GM12891 (cell line): Measurements from ENCODE around the gene CCL5.
"Not testable (repeated sequence)": the region's sequence is repeated elsewhere in the genome, so short reads cannot be mapped to it uniquely, and the experiment has no call there.

Experiments
- DNase-seq: peaks from one replicate; pipeline ENCODE4 v3.0.0; 2011; ENCODE audit warnings: low spot score; ENCODE audit not compliant: insufficient read length
- FAIRE-seq: peaks from 2 replicates; lab custom pipeline; 2011; peaks lifted over from hg19 to GRCh38; lab: Jason Lieb, UNC
- PAX5 ChIP-seq: IDR thresholded peaks from 2 replicates; pipeline ENCODE4 v1.6.1; 2011; ENCODE audit warnings: low read length, moderate library complexity, mild to moderate bottlenecking; ENCODE audit not compliant: insufficient read depth, severe bottlenecking
- POLR2A ChIP-seq: IDR thresholded peaks from 2 replicates; pipeline ENCODE4 v1.6.1; 2011; ENCODE audit warnings: low read depth, low read length, control low read depth
- POLR2AphosphoS5 ChIP-seq: IDR thresholded peaks from 2 replicates; pipeline ENCODE4 v1.6.1; 2011; ENCODE audit warnings: low read depth, low read length, control low read depth
- POU2F2 ChIP-seq: IDR thresholded peaks from 2 replicates; pipeline ENCODE4 v1.6.1; 2011; ENCODE audit warnings: low read depth, mild to moderate bottlenecking, control low read depth, low read length, moderate library complexity
- SPI1 ChIP-seq: IDR thresholded peaks from 2 replicates; pipeline ENCODE4 v1.6.1; 2011; ENCODE audit warnings: low read depth, low read length, control low read depth
- TAF1 ChIP-seq: IDR thresholded peaks from 2 replicates; pipeline ENCODE4 v1.6.1; 2011; ENCODE audit warnings: low read depth, low read length, control low read depth

Gene CCL5

GRCh38 chr17:35900280-35900679 is 20.1 kb upstream of the CCL5 start:
- TF ChIP-seq POLR2AphosphoS5 (no peak), SPI1 (no peak), POLR2A (no peak), POU2F2 (no peak), TAF1 (no peak), PAX5 (no peak)
- FAIRE-seq, result no peak
- DNase-seq, result no peak

- FAIRE-seq, result no peak
- TF ChIP-seq PAX5 (no peak), POLR2AphosphoS5 (no peak), POU2F2 (no peak), TAF1 (no peak), SPI1 (no peak), POLR2A (no peak)
- DNase-seq, result no peak
Observed at GRCh38 chr17:35898283-35899070, 18.3 kb upstream of the CCL5 start.

- DNase-seq, FAIRE-seq: not testable (repeated sequence)
Observed at GRCh38 chr17:35897772-35898171, 17.6 kb upstream of the CCL5 start.

- peak; percentile 71 for TF ChIP-seq SPI1
- no peak for TF ChIP-seq POLR2AphosphoS5
- FAIRE-seq, result no peak
- no peak for DNase-seq
Observed at GRCh38 chr17:35895636-35896587, 15.8 kb upstream of the CCL5 start.

GRCh38 chr17:35894206-35894605 is 14.0 kb upstream of the CCL5 start:
- TF ChIP-seq TAF1 (no peak), POLR2A (no peak), POLR2AphosphoS5 (no peak), PAX5 (no peak), SPI1 (no peak), POU2F2 (no peak)
- DNase-seq (no peak), FAIRE-seq (no peak)

GRCh38 chr17:35893751-35894150 is 13.6 kb upstream of the CCL5 start:
- FAIRE-seq (no peak), DNase-seq (no peak)
- no peak for TF ChIP-seq POU2F2
- TF ChIP-seq PAX5, result no peak
- TF ChIP-seq POLR2AphosphoS5, result no peak
- TF ChIP-seq TAF1, result no peak
- TF ChIP-seq SPI1, result no peak
- no peak for TF ChIP-seq POLR2A

- TF ChIP-seq POLR2AphosphoS5 (no peak), POU2F2 (no peak), PAX5 (no peak), POLR2A (no peak), TAF1 (0 out of 2 replicates have a peak, but pooled peaks have one; percentile 23), SPI1 (peak; percentile 51)
- no peak for FAIRE-seq
- DNase-seq, result no peak
Observed at GRCh38 chr17:35892091-35893035, 12.2 kb upstream of the CCL5 start.

GRCh38 chr17:35891269-35891668 is 11.1 kb upstream of the CCL5 start:
- no peak for TF ChIP-seq POLR2AphosphoS5
- no peak for TF ChIP-seq PAX5
- TF ChIP-seq TAF1, result no peak
- TF ChIP-seq SPI1, result no peak
- TF ChIP-seq POU2F2, result no peak
- TF ChIP-seq POLR2A, result no peak
- FAIRE-seq, result no peak
- no peak for DNase-seq

- no peak for DNase-seq
- FAIRE-seq, result no peak
- TF ChIP-seq POU2F2, result no peak
- TF ChIP-seq POLR2A, result no peak
- no peak for TF ChIP-seq POLR2AphosphoS5
- TF ChIP-seq SPI1, result no peak
- TF ChIP-seq TAF1, result no peak
Observed at GRCh38 chr17:35890774-35891155, 10.6 kb upstream of the CCL5 start.
